Fibroblast of lung (primary cell): ENCODE measurements around the gene TAOK1. TPM values are rescaled to one million over a fixed set of nuclear protein-coding genes. Genes with fewer than 3 reads are reported as not detected.

Experiments used
- DNase-seq, 2 donors: peaks; one replicate each; pipeline versions ENCODE4 v3.0.0 to v3.0.0-alpha.2; 2010; ENCODE audit warnings: low read depth in 2 of 2
- H2AFZ ChIP-seq: 2 replicates; pipeline ENCODE4 v1.5.1; 2012; ENCODE audit warnings: low read length, control low read depth, inconsistent platforms
- H3K27ac ChIP-seq: 2 replicates; pipeline ENCODE4 v1.5.1; 2011; ENCODE audit warnings: low read length, control low read depth; ENCODE audit not compliant: insufficient read depth
- H3K27me3 ChIP-seq: 2 replicates; pipeline ENCODE4 v1.5.1; 2011; ENCODE audit warnings: mild to moderate bottlenecking, low read length; ENCODE audit not compliant: control insufficient read depth, insufficient read depth
- H3K36me3 ChIP-seq: 2 replicates; pipeline ENCODE4 v1.5.1; 2011; ENCODE audit warnings: low read length; ENCODE audit not compliant: control insufficient read depth, insufficient read depth
- H3K4me1 ChIP-seq: 2 replicates; pipeline ENCODE4 v1.5.1; 2011; ENCODE audit warnings: low read length; ENCODE audit not compliant: control insufficient read depth, insufficient read depth; ENCODE audit errors: extremely low read depth
- H3K4me2 ChIP-seq: 2 replicates; pipeline ENCODE4 v1.5.1; 2011; ENCODE audit warnings: low read length, control low read depth; ENCODE audit not compliant: insufficient read depth; ENCODE audit errors: extremely low read depth
- H3K4me3 ChIP-seq, 4 experiments: fragments of 200-600 bp in 1 of 4; sonication (generic) in 1 of 4; replicated peaks in 1 of 4; 2 replicates each; pipeline ENCODE4 v1.5.1; 2011 to 2016; ENCODE audit warnings: low read length in 4 of 4, low read depth in 3 of 4, mild to moderate bottlenecking in 3 of 4, control low read depth in 2 of 4, inconsistent platforms in 1 of 4, mixed read lengths in 1 of 4; ENCODE audit not compliant: insufficient read depth in 1 of 4; ENCODE audit errors: control extremely low read depth in 1 of 4
- H3K79me2 ChIP-seq: 2 replicates; pipeline ENCODE4 v1.5.1; 2012; ENCODE audit warnings: mild to moderate bottlenecking, low read length, inconsistent platforms; ENCODE audit not compliant: control insufficient read depth, insufficient read depth
- H3K9ac ChIP-seq: 2 replicates; pipeline ENCODE4 v1.5.1; 2011; ENCODE audit warnings: mild to moderate bottlenecking, low read length, control low read depth; ENCODE audit not compliant: insufficient read depth
- H3K9me3 ChIP-seq: 2 replicates; pipeline ENCODE4 v1.5.1; 2012; ENCODE audit warnings: low read depth, low read length; ENCODE audit not compliant: control insufficient read depth, insufficient read depth
- H4K20me1 ChIP-seq: 2 replicates; pipeline ENCODE4 v1.5.1; 2011; ENCODE audit warnings: low read length; ENCODE audit not compliant: control insufficient read depth, insufficient read depth; ENCODE audit errors: extremely low read depth
- CTCF ChIP-seq, 2 donors: IDR thresholded peaks in 1 of 2; conservative IDR thresholded peaks in 1 of 2; 1 replicate in 1 of 2; 2 replicates in 1 of 2; pipeline ENCODE4 v1.5.1; 2011 to 2012; ENCODE audit warnings: low read length in 2 of 2, control low read depth in 1 of 2, inconsistent platforms in 1 of 2, low read depth in 1 of 2, mild to moderate bottlenecking in 1 of 2
- EZH2 ChIP-seq: IDR thresholded peaks from 2 replicates; pipeline ENCODE4 v1.5.1; 2012; ENCODE audit warnings: low read length, control low read depth, mild to moderate bottlenecking; ENCODE audit errors: missing control alignments
- polyA plus RNA-seq, 2 donors: library from polyadenylated mRNA; depleted of rRNA in 1 of 2; stranded (reverse) in 1 of 2; unstranded in 1 of 2; fragments of >200 nt; gene quantifications; 2 replicates each; pipeline ENCODE4 v1.2.1, GENCODE V29; 2011 to 2012; ENCODE audit warnings: missing spikeins in 1 of 2
- total RNA-seq: library from RNA; depleted of rRNA; stranded (reverse); fragments of >200 nt; gene quantifications from 2 replicates; pipeline ENCODE4 v1.2.1, GENCODE V29; 2014

Gene TAOK1
- total and polyA plus RNA-seq, 2 donors (not counting 1 experiment from before 2014, with no cell fraction given) = 35.1 to 62.8 TPM

- Histone ChIP-seq H3K9me3 (no peaks in the 10 kb centered on the region), H2AFZ (peak overlapping the region; percentile 96), H3K27me3 (no peaks in the 10 kb centered on the region), H3K4me3 (peak overlapping the region in 2 of 4 experiments; percentile 42 to 43), H3K27ac (no peak overlapping the region), H3K36me3 (no peaks in the 10 kb centered on the region), H4K20me1 (no peaks in the 10 kb centered on the region), H3K79me2 (no peaks in the 10 kb centered on the region), H3K4me2 (peak overlapping the region; percentile 86), H3K9ac (no peak overlapping the region), H3K4me1 (no peaks in the 10 kb centered on the region)
- no peak for TF ChIP-seq EZH2
- peak; percentile 68 to 69 for TF ChIP-seq CTCF (conservative IDR thresholded peaks at IDR 0.05 in 1 of 2, IDR thresholded peaks at IDR 0.05 in 1 of 2; ENCODE audit: low read depth in 1 of 2, low read length in 2 of 2)
- peak; percentile 78 to 89 for DNase-seq
These were observed 20.1 kb upstream of the TAOK1 start for GRCh38 chr17:29369831-29370735.

GRCh38 chr17:29376667-29377270 is 13.4 kb upstream of the TAOK1 start:
- H3K4me3 ChIP-seq = peak overlapping the region in 2 of 4 experiments; percentile 4 to 16

More at GRCh38 chr17:29376667-29377270, 13.4 kb upstream of the TAOK1 start:
- Histone ChIP-seq H3K27me3 (no peaks in the 10 kb centered on the region), H3K79me2 (no peaks in the 10 kb centered on the region), H3K4me2 (peak overlapping the region; percentile 45), H2AFZ (peak overlapping the region; percentile 65), H4K20me1 (no peaks in the 10 kb centered on the region), H3K9me3 (no peaks in the 10 kb centered on the region), H3K27ac (peak overlapping the region; percentile 42), H3K9ac (no peak overlapping the region), H3K4me1 (peaks cover 6% of the 10 kb centered on the region), H3K36me3 (no peaks in the 10 kb centered on the region)
- peak; percentile 86 to 92 for DNase-seq
- TF ChIP-seq CTCF (conservative IDR thresholded peaks at IDR 0.05 in 1 of 2, IDR thresholded peaks at IDR 0.05 in 1 of 2; ENCODE audit: low read depth in 1 of 2, low read length in 2 of 2) = no peak
- no peak for TF ChIP-seq EZH2
